SU-DHL-6 (cell line): ENCODE measurements around the gene CFAP58.

Source experiments
- CTCF ChIP-seq: fragments of 200-600 bp; sonication (generic); IDR thresholded peaks from one replicate; pipeline ENCODE4 v1.5.1; 2017; ENCODE audit warnings: antibody characterized with exemption, mild to moderate bottlenecking, low read length, moderate library complexity; ENCODE audit not compliant: insufficient read depth, poor library complexity, severe bottlenecking
- EZH2phosphoT487 ChIP-seq: fragments of 200-600 bp; sonication (generic), shearing (Covaris generic); conservative IDR thresholded peaks from 2 replicates; pipeline ENCODE4 v1.6.1; 2018; ENCODE audit warnings: mild to moderate bottlenecking, antibody characterized with exemption, low read length, moderate library complexity, mixed read lengths

DNA sequence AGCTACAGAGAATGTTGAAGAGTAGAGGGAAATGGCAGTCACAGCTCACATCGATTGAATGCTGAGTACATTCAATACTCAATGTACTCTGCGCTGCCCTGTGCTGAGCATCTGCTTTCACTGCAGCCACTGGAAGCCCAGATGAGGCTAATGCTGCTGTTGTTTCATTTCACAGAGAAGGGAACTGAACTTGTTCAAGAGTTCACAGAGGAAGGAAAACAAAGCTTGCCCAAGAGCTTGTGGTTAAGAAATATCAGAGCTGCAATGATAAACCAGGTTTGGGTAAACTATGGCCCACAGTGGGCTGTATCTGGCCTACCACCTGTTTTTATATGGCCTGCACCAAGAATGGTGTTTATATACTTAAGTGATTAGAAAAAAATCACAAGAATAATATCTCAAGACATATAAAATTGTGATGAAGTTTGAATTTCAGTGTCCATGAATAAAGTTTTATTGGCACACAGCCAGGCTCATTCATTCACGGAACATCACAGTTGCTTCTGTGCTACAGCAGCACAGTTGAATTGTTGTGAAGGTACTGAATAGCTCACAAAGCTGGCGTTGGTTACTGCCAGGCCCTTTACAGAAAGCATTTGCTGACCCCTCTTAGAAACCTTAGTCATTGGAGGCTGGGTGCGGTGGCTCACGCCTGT is 64.1 kb downstream of the CFAP58 start:
- no peak for TF ChIP-seq CTCF
- TF ChIP-seq EZH2phosphoT487, result no peak
